ENCODE measurements around the gene OTUD5. TPM values are rescaled to one million over a fixed set of nuclear protein-coding genes. Genes with fewer than 3 reads are reported as not detected.

OTUD5 gene
- total RNA-seq, 1 experiment from 2014 or later: 62.5 TPM

DNA sequence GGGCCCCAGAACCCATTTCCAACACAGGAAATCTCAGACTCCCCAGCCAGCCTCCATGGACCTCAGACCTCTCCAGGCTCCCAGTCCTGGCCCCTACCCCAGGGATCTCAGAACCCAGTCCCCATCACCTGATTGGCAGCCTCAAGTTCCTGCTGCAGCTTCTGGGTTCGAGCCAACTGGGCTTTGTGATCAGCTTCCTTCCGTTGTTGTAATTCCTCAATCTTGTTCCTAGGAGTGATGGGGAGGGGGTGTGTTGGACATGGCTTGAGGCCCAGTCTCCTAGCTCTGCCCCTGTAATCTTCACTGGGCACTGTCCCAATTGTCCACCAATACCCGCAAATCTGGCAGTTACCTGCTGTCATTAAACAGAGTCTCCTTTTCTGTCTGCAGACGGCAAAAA is 32.1 kb upstream of the OTUD5 start:
- no peak overlapping the region for H2AK5ac ChIP-seq (ENCODE audit: insufficient read length, low read length)
- H2BK5ac ChIP-seq (ENCODE audit: insufficient read length, low read length): no peak overlapping the region
- no peak overlapping the region for H4K91ac ChIP-seq (ENCODE audit: insufficient read length, low read depth, low read length)
- Mint-ChIP-seq H3K9me3 (peaks cover 63 to 65% of the 10 kb centered on the region in 2 experiments), H3K27ac (peak overlapping the region in 1 of 3 experiments; percentile 65; a peak in 1 of 7 replicates), H3K27me3 (ENCODE audit: low read depth) (0 out of 2 replicates have a peak, but pooled peaks cover 1% of the 10 kb centered on the region), H3K4me1 (no peaks in the 10 kb centered on the region), H3K4me3 (no peak overlapping the region), H3K36me3 (ENCODE audit: insufficient read depth in 1 of 3, low read depth in 3 of 3) (peaks cover 47 to 68% (median 62%) of the 10 kb centered on the region in 3 experiments)
- H3K14ac ChIP-seq (ENCODE audit: insufficient read depth, low read length): no peak overlapping the region
- H4K5ac ChIP-seq (ENCODE audit: insufficient read length, low read depth, low read length): no peak overlapping the region
- TF ChIP-seq, protein P1, sequence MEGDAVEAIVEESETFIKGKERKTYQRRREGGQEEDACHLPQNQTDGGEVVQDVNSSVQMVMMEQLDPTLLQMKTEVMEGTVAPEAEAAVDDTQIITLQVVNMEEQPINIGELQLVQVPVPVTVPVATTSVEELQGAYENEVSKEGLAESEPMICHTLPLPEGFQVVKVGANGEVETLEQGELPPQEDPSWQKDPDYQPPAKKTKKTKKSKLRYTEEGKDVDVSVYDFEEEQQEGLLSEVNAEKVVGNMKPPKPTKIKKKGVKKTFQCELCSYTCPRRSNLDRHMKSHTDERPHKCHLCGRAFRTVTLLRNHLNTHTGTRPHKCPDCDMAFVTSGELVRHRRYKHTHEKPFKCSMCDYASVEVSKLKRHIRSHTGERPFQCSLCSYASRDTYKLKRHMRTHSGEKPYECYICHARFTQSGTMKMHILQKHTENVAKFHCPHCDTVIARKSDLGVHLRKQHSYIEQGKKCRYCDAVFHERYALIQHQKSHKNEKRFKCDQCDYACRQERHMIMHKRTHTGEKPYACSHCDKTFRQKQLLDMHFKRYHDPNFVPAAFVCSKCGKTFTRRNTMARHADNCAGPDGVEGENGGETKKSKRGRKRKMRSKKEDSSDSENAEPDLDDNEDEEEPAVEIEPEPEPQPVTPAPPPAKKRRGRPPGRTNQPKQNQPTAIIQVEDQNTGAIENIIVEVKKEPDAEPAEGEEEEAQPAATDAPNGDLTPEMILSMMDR (conservative IDR thresholded peaks at IDR 0.05): no peak
- H3K23me2 ChIP-seq (ENCODE audit: insufficient read length, low read depth, low read length, poor library complexity, severe bottlenecking): no peaks in the 10 kb centered on the region
- no peak overlapping the region for H2BK120ac ChIP-seq (ENCODE audit: low read depth, low read length, poor library complexity, severe bottlenecking)
- DNase-seq: no peak
- H3K23ac ChIP-seq (ENCODE audit: insufficient read length, low read depth, low read length): no peak overlapping the region
- H3K27ac ChIP-seq (ENCODE audit: insufficient read length, low read depth, low read length): no peak overlapping the region
- H3K9ac ChIP-seq (ENCODE audit: extremely low read depth, insufficient read length, low read length): no peak overlapping the region
- H3K27me3 ChIP-seq (ENCODE audit: insufficient read depth, low read length): no peaks in the 10 kb centered on the region
- H2BK20ac ChIP-seq (ENCODE audit: low read depth, low read length, poor library complexity, severe bottlenecking): no peak overlapping the region
- H3K56ac ChIP-seq (ENCODE audit: insufficient read length, low read depth, low read length): no peak overlapping the region
- no peak overlapping the region for H2AFZ ChIP-seq (ENCODE audit: low read length)
- no peak overlapping the region for H4K8ac ChIP-seq (replicated peaks; ENCODE audit: insufficient read length, low read depth, low read length)
- no peaks in the 10 kb centered on the region for H4K20me1 ChIP-seq (ENCODE audit: control insufficient read depth, insufficient read depth, insufficient read length)
- no peaks in the 10 kb centered on the region for H3K79me1 ChIP-seq (ENCODE audit: insufficient read depth, low read depth, low read length, poor library complexity, severe bottlenecking)
- H2BK15ac ChIP-seq (ENCODE audit: low read depth, low read length): no peak overlapping the region
- no peak overlapping the region for H2BK12ac ChIP-seq (ENCODE audit: insufficient read length, low read depth, low read length)
- H3K79me2 ChIP-seq (ENCODE audit: insufficient read depth, low read length): no peaks in the 10 kb centered on the region
- no peak overlapping the region for H3K18ac ChIP-seq (ENCODE audit: insufficient read length, low read depth, low read length)
- no peaks in the 10 kb centered on the region for H3K9me3 ChIP-seq (ENCODE audit: control insufficient read depth, low read depth, low read length)
- no peak overlapping the region for H3T11ph ChIP-seq (ENCODE audit: low read length)
- WGBS (ENCODE audit: extremely low coverage, insufficient read length, low lambda C conversion rate): no CpG with 5 or more reads among the region's 4 CpGs
- no peaks in the 10 kb centered on the region for H3K4me1 ChIP-seq (ENCODE audit: insufficient read depth, low read length)
- H3K4me2 ChIP-seq (ENCODE audit: insufficient read depth, insufficient read length, low read length): no peak overlapping the region
- no peak overlapping the region for H3K4ac ChIP-seq (ENCODE audit: low read depth, low read length)
